HepG2 (cell line): ENCODE measurements around the gene ACADVL. TPM values are rescaled to one million over a fixed set of nuclear protein-coding genes. Genes with fewer than 3 reads are reported as not detected.

Experiments used
- ADNP ChIP-seq: sonication (generic); formaldehyde crosslinking; IDR thresholded peaks from 2 replicates; pipeline ENCODE4 v1.4.0; 2020; ENCODE audit warnings: missing genetic modification reagents
- ATRX ChIP-seq: sonication (generic); formaldehyde crosslinking; IDR thresholded peaks from 2 replicates; pipeline ENCODE4 v1.4.0; 2020; ENCODE audit warnings: missing genetic modification reagents, borderline replicate concordance
- CAMTA2 ChIP-seq: sonication (generic); formaldehyde crosslinking; IDR thresholded peaks from 2 replicates; pipeline ENCODE4 v1.4.0; 2020; ENCODE audit warnings: mild to moderate bottlenecking, missing genetic modification reagents, borderline replicate concordance
- GATAD2A ChIP-seq: IDR thresholded peaks from 2 replicates; pipeline ENCODE4 v1.6.1; 2016
- HIC2 ChIP-seq: sonication (generic); formaldehyde crosslinking; IDR thresholded peaks from 2 replicates; pipeline ENCODE4 v1.9.0; 2022; ENCODE audit warnings: low read depth, missing genetic modification reagents
- JARID2 ChIP-seq: sonication (generic); formaldehyde crosslinking; IDR thresholded peaks from 2 replicates; pipeline ENCODE4 v1.8.1; 2023; ENCODE audit warnings: missing genetic modification reagents, inconsistent platforms; ENCODE audit not compliant: insufficient replicate concordance
- MAFF ChIP-seq: IDR thresholded peaks from 2 replicates; pipeline ENCODE4 v1.6.1; 2011; ENCODE audit warnings: low read depth, low read length, improper control_type of control experiment
- MAZ ChIP-seq, 2 experiments: sonication (generic) in 1 of 2; formaldehyde crosslinking in 1 of 2; IDR thresholded peaks; 2 replicates each; pipeline versions ENCODE4 v1.5.0 to v1.6.1; 2012 to 2020; ENCODE audit warnings: low read depth in 2 of 2, mild to moderate bottlenecking in 2 of 2, borderline replicate concordance in 1 of 2, improper control_type of control experiment in 1 of 2, low read length in 1 of 2, missing genetic modification reagents in 1 of 2, moderate library complexity in 1 of 2
- MIER2 ChIP-seq: IDR thresholded peaks from 2 replicates; pipeline ENCODE4 v1.6.1; 2016; ENCODE audit warnings: missing biosample characterization, missing genetic modification reagents
- MXI1 ChIP-seq: IDR thresholded peaks from 3 replicates; pipeline ENCODE4 v1.6.1; 2012; ENCODE audit warnings: low read depth, low read length, inconsistent platforms, borderline replicate concordance
- RBM22 ChIP-seq: fragments of 200-400 bp; formaldehyde crosslinking; optimal IDR thresholded peaks from 2 replicates; pipeline ENCODE3; 2017; ENCODE audit warnings: mild to moderate bottlenecking, low read length, moderate library complexity
- SKIL ChIP-seq: sonication (generic); formaldehyde crosslinking; IDR thresholded peaks from 2 replicates; pipeline ENCODE4 v1.8.0; 2022; ENCODE audit warnings: missing genetic modification reagents, mild to moderate bottlenecking, moderate library complexity, borderline replicate concordance
- SRY ChIP-seq: sonication (generic); formaldehyde crosslinking; IDR thresholded peaks from 2 replicates; pipeline ENCODE4 v1.8.0; 2022; ENCODE audit warnings: mild to moderate bottlenecking, missing genetic modification reagents
- THAP7 ChIP-seq: sonication (generic); formaldehyde crosslinking; IDR thresholded peaks from 2 replicates; pipeline ENCODE4 v1.8.1; 2023; ENCODE audit warnings: mild to moderate bottlenecking, missing genetic modification reagents
- THAP9 ChIP-seq: sonication (generic); formaldehyde crosslinking; IDR thresholded peaks from 2 replicates; pipeline ENCODE4; 2020; ENCODE audit warnings: missing genetic modification reagents, mild to moderate bottlenecking, borderline replicate concordance
- ZBTB1 ChIP-seq: sonication (generic); formaldehyde crosslinking; IDR thresholded peaks from 2 replicates; pipeline ENCODE4 v1.4.0; 2020; ENCODE audit warnings: missing genetic modification reagents, borderline replicate concordance
- ZBTB7B ChIP-seq: sonication (generic); formaldehyde crosslinking; IDR thresholded peaks from 2 replicates; pipeline ENCODE4 v1.4.0; 2020; ENCODE audit warnings: missing genetic modification reagents
- ZFP90 ChIP-seq: sonication (generic); formaldehyde crosslinking; IDR thresholded peaks from 2 replicates; pipeline ENCODE4 v1.8.0; 2022; ENCODE audit warnings: missing genetic modification reagents, mild to moderate bottlenecking, inconsistent platforms, borderline replicate concordance
- ZNF556 ChIP-seq: sonication (generic); formaldehyde crosslinking; IDR thresholded peaks from 2 replicates; pipeline ENCODE4 v1.4.0; 2020; ENCODE audit warnings: mild to moderate bottlenecking, missing genetic modification reagents, borderline replicate concordance
- ZNF562 ChIP-seq: sonication (generic); formaldehyde crosslinking; IDR thresholded peaks from 2 replicates; pipeline ENCODE4 v1.8.0; 2022; ENCODE audit warnings: missing genetic modification reagents, borderline replicate concordance
- ZNF674 ChIP-seq: sonication (generic); formaldehyde crosslinking; IDR thresholded peaks from 2 replicates; pipeline ENCODE4 v1.5.0; 2020; ENCODE audit warnings: low read depth, mild to moderate bottlenecking, missing genetic modification reagents
- polyA plus RNA-seq, 8 experiments: library from polyadenylated mRNA; depleted of rRNA in 3 of 8; stranded (reverse) in 7 of 8; unstranded in 1 of 8; fragments of >200 nt; fragmentation: Illumina TruSeq in 4 of 8; extraction: Trizol in 4 of 8; gene quantifications; 2 replicates each; pipeline versions ENCODE4 v1.2.1 to v1.2.3, GENCODE V29; 2011 to 2016; ENCODE audit warnings: low read depth in 4 of 8, missing spikeins in 1 of 8, mixed read lengths in 1 of 8; ENCODE audit not compliant: insufficient read depth in 1 of 8
- total RNA-seq, 5 experiments: library from RNA; depleted of rRNA; stranded (reverse); fragments of >200 nt; fragmentation: Illumina TruSeq; extraction: Trizol; gene quantifications; 2 replicates each; pipeline ENCODE4 v1.2.3, GENCODE V29; 2016; ENCODE audit warnings: low read depth in 1 of 5

The ACADVL gene
- total and polyA plus RNA-seq, 2 of the 13 experiments (the other 11 are each of a cell fraction or from before 2014, with no cell fraction given): 219 to 412 TPM

- no peak; the same call in none of the 2 replicates for TF ChIP-seq ZBTB7B (CRISPR knock-in tag)
- no peak for TF ChIP-seq RBM22
- no peak for TF ChIP-seq THAP9 (CRISPR knock-in tag)
- no peak; the same call in 1 of the 2 replicates for TF ChIP-seq ZFP90 (CRISPR knock-in tag)
- TF ChIP-seq ZNF674 (CRISPR knock-in tag): no peak
- TF ChIP-seq GATAD2A (CRISPR knock-in tag): peak; percentile 28; the same call in 1 of the 2 replicates
- no peak for TF ChIP-seq ZNF556 (CRISPR knock-in tag)
- TF ChIP-seq ZNF562 (CRISPR knock-in tag): no peak
- peak; percentile 30; the same call in 1 of the 3 replicates for TF ChIP-seq MXI1
- TF ChIP-seq ZBTB1 (CRISPR knock-in tag): no peak
- TF ChIP-seq SKIL (CRISPR knock-in tag): no peak
- TF ChIP-seq MAFF: no peak
- TF ChIP-seq MAZ (IDR thresholded peaks at IDR 0.05; ENCODE audit: borderline replicate concordance, low read depth, low read length): no peak; the same call in 1 of the 2 replicates
- TF ChIP-seq MAZ (CRISPR knock-in tag; IDR thresholded peaks at IDR 0.05; ENCODE audit: low read depth): peak; percentile 60; the same call in 1 of the 2 replicates
- no peak for TF ChIP-seq CAMTA2
- no peak for TF ChIP-seq ATRX (CRISPR knock-in tag)
- TF ChIP-seq HIC2 (CRISPR knock-in tag): 0 out of 2 replicates have a peak, but pooled peaks have one; percentile 49
- TF ChIP-seq MIER2 (CRISPR knock-in tag): no peak
- no peak for TF ChIP-seq THAP7 (CRISPR knock-in tag)
- no peak for TF ChIP-seq ADNP
- TF ChIP-seq SRY: no peak; the same call in 1 of the 2 replicates
- TF ChIP-seq JARID2: no peak
These were observed 42.4 kb upstream of the ACADVL start (continued) for GRCh38 chr17:7177191-7177953.
